ENCODE measurements around the gene KRTAP4-6.

GRCh38 chr17:41178341-41178740, 38.0 kb upstream of the KRTAP4-6 start:
- TF ChIP-seq CTCF (IDR thresholded peaks at IDR 0.05; ENCODE audit: low read depth, low read length) (no peak), EZH2phosphoT487 (IDR thresholded peaks at IDR 0.05; ENCODE audit: low read depth) (no peak)
